ENCODE measurements around the gene ARMCX4.

ARMCX4 gene

DNA sequence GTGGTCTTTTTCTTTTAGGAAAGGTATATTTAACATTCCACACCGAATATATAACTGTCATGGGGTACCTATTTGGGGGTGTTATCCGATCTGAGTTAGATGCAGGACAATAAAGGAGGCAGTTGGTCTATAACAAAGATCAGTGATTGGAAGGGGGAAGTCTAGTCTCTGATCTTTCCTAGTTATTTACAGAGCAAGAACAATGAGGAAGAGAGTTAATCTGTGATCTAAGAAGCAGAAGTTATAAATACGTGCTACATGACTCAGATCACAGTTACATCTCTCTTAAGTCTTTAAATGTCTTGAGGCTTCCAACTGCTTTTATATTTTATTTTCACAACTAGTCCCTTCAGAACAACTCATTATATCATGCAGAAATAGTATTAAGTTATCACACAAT lies 33.2 kb upstream of the ARMCX4 start:
- no peak overlapping the region for H3K4me3 ChIP-seq (ENCODE audit: low read depth, low read length)
- peak; percentile 22 for DNase-seq (ENCODE audit: low read depth)
- TF ChIP-seq, protein P1, sequence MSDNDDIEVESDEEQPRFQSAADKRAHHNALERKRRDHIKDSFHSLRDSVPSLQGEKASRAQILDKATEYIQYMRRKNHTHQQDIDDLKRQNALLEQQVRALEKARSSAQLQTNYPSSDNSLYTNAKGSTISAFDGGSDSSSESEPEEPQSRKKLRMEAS (IDR thresholded peaks at IDR 0.05; ENCODE audit: low read depth, low read length), result no peak
- TF ChIP-seq POLR2A (IDR thresholded peaks at IDR 0.05; ENCODE audit: extremely low read depth, insufficient read length), result no peak
- no peak for TF ChIP-seq MYC (IDR thresholded peaks at IDR 0.05; ENCODE audit: low read depth, low read length)
- TF ChIP-seq, protein P2, sequence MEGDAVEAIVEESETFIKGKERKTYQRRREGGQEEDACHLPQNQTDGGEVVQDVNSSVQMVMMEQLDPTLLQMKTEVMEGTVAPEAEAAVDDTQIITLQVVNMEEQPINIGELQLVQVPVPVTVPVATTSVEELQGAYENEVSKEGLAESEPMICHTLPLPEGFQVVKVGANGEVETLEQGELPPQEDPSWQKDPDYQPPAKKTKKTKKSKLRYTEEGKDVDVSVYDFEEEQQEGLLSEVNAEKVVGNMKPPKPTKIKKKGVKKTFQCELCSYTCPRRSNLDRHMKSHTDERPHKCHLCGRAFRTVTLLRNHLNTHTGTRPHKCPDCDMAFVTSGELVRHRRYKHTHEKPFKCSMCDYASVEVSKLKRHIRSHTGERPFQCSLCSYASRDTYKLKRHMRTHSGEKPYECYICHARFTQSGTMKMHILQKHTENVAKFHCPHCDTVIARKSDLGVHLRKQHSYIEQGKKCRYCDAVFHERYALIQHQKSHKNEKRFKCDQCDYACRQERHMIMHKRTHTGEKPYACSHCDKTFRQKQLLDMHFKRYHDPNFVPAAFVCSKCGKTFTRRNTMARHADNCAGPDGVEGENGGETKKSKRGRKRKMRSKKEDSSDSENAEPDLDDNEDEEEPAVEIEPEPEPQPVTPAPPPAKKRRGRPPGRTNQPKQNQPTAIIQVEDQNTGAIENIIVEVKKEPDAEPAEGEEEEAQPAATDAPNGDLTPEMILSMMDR (IDR thresholded peaks at IDR 0.05; ENCODE audit: low read depth, low read length), result no peak

DNA sequence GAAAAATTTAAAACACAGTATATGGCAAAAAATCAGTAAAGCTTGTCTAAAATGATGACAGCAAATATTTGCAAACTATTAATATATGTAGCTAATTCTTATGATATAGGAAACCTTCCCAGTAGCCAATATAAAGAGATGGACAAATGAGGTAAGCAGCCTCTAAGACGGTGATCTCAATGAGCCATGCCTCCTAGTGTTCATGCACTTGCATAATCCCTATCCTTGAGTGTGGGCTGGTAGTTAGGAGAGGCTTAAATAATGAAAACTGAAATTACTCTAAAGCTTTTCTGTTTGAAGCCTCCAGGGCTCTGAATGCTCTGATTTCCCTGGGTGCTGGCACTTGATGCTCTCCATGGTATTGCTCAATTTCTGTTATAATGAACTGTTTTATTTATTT lies 24.6 kb upstream of the ARMCX4 start:
- H3K4me3 ChIP-seq (ENCODE audit: low read depth, low read length), result no peak overlapping the region
- TF ChIP-seq, protein P1 (IDR thresholded peaks at IDR 0.05; ENCODE audit: low read depth, low read length), result no peak
- TF ChIP-seq MYC (IDR thresholded peaks at IDR 0.05; ENCODE audit: low read depth, low read length) (no peak), POLR2A (IDR thresholded peaks at IDR 0.05; ENCODE audit: extremely low read depth, insufficient read length) (no peak)
- TF ChIP-seq, protein P2 (IDR thresholded peaks at IDR 0.05; ENCODE audit: low read depth, low read length), result no peak
- DNase-seq (ENCODE audit: low read depth), result no peak

DNA sequence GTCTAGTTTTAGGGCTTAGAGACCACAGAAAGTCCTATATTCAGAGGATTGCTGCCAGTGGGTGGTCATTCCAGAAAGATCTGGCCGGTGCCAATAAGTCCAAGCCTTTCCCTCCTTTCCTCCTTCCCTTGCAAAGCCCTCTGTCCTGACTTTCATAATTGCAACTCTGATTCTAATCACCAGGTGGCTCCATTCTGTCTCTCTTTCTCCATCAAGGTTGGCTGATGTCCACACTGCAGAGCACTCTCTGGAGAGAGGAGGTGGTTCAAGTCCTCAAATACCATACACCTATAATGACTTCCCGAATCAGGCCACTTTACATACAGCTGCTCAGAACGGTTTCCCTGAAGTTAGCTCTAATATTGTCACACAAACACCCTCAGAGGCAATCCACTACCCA lies 22.4 kb upstream of the ARMCX4 start:
- DNase-seq (ENCODE audit: low read depth), result peak; percentile 3
- H3K4me3 ChIP-seq (ENCODE audit: low read depth, low read length), result no peak overlapping the region
- no peak for TF ChIP-seq MYC (IDR thresholded peaks at IDR 0.05; ENCODE audit: low read depth, low read length)
- TF ChIP-seq POLR2A (IDR thresholded peaks at IDR 0.05; ENCODE audit: extremely low read depth, insufficient read length), result no peak

DNA sequence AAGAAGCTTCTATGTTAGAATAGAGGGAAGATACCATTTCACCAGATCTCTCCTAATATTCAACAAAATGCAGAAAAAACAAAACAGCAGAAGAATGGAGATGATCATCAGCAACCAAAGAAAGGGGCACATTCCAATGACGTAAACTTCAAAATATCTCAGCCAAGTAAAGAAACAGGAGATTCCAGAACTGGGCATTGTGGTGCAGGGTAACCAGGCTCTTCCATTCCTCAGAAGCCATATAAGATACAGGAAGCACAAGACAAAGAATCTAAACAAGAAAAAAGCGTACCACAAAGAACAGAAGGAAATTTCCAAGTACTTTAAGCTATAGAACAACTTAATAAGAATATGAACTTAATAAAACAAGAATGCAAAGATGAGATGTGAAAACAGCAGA lies 6.9 kb upstream of the ARMCX4 start:
- TF ChIP-seq, protein P2 (IDR thresholded peaks at IDR 0.05; ENCODE audit: low read depth, low read length), result no peak
- TF ChIP-seq POLR2A (IDR thresholded peaks at IDR 0.05; ENCODE audit: extremely low read depth, insufficient read length) (no peak), MYC (IDR thresholded peaks at IDR 0.05; ENCODE audit: low read depth, low read length) (no peak)
- TF ChIP-seq, protein P1 (IDR thresholded peaks at IDR 0.05; ENCODE audit: low read depth, low read length), result no peak
- no peak for DNase-seq (ENCODE audit: low read depth)
- H3K4me3 ChIP-seq (ENCODE audit: low read depth, low read length), result no peak overlapping the region

DNA sequence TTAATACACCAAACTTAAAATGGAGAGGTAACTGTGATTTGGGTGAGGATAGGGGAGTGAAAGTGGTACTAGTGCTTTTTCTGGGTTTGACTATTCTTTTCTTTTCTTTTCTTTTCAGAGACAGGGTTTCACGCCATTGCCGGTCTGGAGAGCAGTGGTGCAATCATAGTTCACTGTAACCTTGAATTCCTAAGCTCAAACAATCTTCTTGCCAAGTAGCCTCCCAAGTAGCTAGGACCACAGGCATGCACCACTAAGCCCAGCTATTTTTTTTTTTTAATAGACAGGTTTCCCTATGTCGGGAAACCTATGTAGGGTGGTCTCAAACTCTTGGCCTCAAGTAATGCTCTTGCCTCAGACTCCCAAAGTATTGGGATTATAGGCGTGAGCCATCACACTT lies 3.0 kb upstream of the ARMCX4 start:
- H3K4me3 ChIP-seq (ENCODE audit: low read depth, low read length), result no peak overlapping the region
- no peak for DNase-seq (ENCODE audit: low read depth)
- TF ChIP-seq, protein P1 (IDR thresholded peaks at IDR 0.05; ENCODE audit: low read depth, low read length), result no peak
- TF ChIP-seq MYC (IDR thresholded peaks at IDR 0.05; ENCODE audit: low read depth, low read length) (no peak), POLR2A (IDR thresholded peaks at IDR 0.05; ENCODE audit: extremely low read depth, insufficient read length) (no peak)
- TF ChIP-seq, protein P2 (IDR thresholded peaks at IDR 0.05; ENCODE audit: low read depth, low read length), result no peak

DNA sequence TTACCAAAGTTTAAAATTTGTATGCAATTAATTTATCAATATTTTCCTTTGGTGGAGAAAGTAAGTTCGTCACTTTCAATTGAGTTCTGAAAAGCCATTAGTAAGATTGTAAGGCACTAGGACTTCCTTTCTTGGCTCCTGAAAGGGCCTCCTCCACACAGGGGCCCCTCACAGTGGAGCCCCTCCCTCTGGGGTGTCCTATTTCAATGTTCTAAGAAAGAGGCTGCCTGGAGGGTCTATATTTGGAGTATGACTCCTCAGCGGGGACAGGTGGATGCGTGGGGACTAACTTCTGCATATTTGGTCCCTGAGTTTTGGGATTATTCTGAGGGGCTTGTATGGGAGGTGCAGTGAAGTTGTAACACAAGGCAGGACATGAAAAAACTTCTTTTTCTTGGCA lies 1.6 kb upstream of the ARMCX4 start:
- TF ChIP-seq, protein P2 (IDR thresholded peaks at IDR 0.05; ENCODE audit: low read depth, low read length), result no peak
- TF ChIP-seq, protein P1 (IDR thresholded peaks at IDR 0.05; ENCODE audit: low read depth, low read length), result no peak
- TF ChIP-seq MYC (IDR thresholded peaks at IDR 0.05; ENCODE audit: low read depth, low read length) (no peak), POLR2A (IDR thresholded peaks at IDR 0.05; ENCODE audit: extremely low read depth, insufficient read length) (no peak)
- no peak for DNase-seq (ENCODE audit: low read depth)
- H3K4me3 ChIP-seq (ENCODE audit: low read depth, low read length), result no peak overlapping the region
